RWPE2 (cell line): ENCODE results near the gene SRGAP1.
A peak's percentile ranks its signal among the peaks of the same experiment; 100 is the strongest.
"Not testable (repeated sequence)": the region's sequence is repeated elsewhere in the genome, so short reads cannot be mapped to it uniquely, and the experiment has no call there.

Experiments used
- ATAC-seq: fragments of 200-7000 bp; cut with Tn5 transposase; 3 replicates; pipeline ENCODE4 v1.9.1; 2021; ENCODE audit warnings: low read depth
- DNase-seq: peaks from one replicate; pipeline ENCODE4 v3.0.0-alpha.2; 2020; ENCODE audit warnings: low spot score
- H3K27ac ChIP-seq: fragments of 450-650 bp; 2 replicates; pipeline ENCODE4 v1.5.1; 2017; ENCODE audit warnings: mild to moderate bottlenecking; ENCODE audit not compliant: poor library complexity, severe bottlenecking
- H3K27me3 ChIP-seq: fragments of 250-450 bp; sonication (Bioruptor Pico); 2 replicates; pipeline ENCODE4 v1.5.1; 2021; ENCODE audit warnings: mild to moderate bottlenecking, moderate library complexity; ENCODE audit not compliant: insufficient read depth, poor library complexity, severe bottlenecking
- H3K36me3 ChIP-seq: fragments of 250-450 bp; sonication (Bioruptor Pico); 2 replicates; pipeline ENCODE4 v1.5.1; 2020; ENCODE audit warnings: low read depth, mild to moderate bottlenecking, moderate library complexity
- H3K4me1 ChIP-seq: fragments of 250-450 bp; sonication (Bioruptor Pico); 2 replicates; pipeline ENCODE4 v1.5.1; 2021; ENCODE audit warnings: mild to moderate bottlenecking, moderate library complexity; ENCODE audit not compliant: insufficient read depth, poor library complexity, severe bottlenecking
- H3K4me3 ChIP-seq: fragments of 250-450 bp; sonication (Bioruptor Pico); 2 replicates; pipeline ENCODE4 v1.5.1; 2021; ENCODE audit warnings: mild to moderate bottlenecking, moderate library complexity; ENCODE audit not compliant: severe bottlenecking
- H3K9me3 ChIP-seq: fragments of 250-450 bp; sonication (Bioruptor Pico); 2 replicates; pipeline ENCODE4 v1.5.1; 2021; ENCODE audit warnings: mild to moderate bottlenecking, moderate library complexity; ENCODE audit not compliant: severe bottlenecking
- CTCF ChIP-seq: fragments of 450-650 bp; IDR thresholded peaks from one replicate; pipeline ENCODE4 v1.5.1; 2017; ENCODE audit warnings: mild to moderate bottlenecking, moderate library complexity; ENCODE audit not compliant: poor library complexity, severe bottlenecking

SRGAP1 gene

GRCh38 chr12:63857771-63858670, 13.5 kb downstream of the SRGAP1 start:
- no peak for DNase-seq
- no peaks in the 10 kb centered on the region for H3K27me3 ChIP-seq
- TF ChIP-seq CTCF, result no peak
- no peak for ATAC-seq
- H3K4me3 ChIP-seq, result no peak overlapping the region
- no peak overlapping the region for H3K27ac ChIP-seq
- peaks cover 23% of the 10 kb centered on the region for H3K4me1 ChIP-seq
- H3K9me3 ChIP-seq, result no peaks in the 10 kb centered on the region
- peaks cover 11% of the 10 kb centered on the region for H3K36me3 ChIP-seq

GRCh38 chr12:63859880-63860279, 15.4 kb downstream of the SRGAP1 start:
- H3K36me3 ChIP-seq, result peaks cover 11% of the 10 kb centered on the region
- ATAC-seq, H3K9me3 ChIP-seq, DNase-seq, H3K4me3 ChIP-seq, H3K27me3 ChIP-seq, H3K27ac ChIP-seq: not testable (repeated sequence)
- H3K4me1 ChIP-seq, result peaks cover 35% of the 10 kb centered on the region

- H3K36me3 ChIP-seq, result peaks cover 10% of the 10 kb centered on the region
- no peak for TF ChIP-seq CTCF
- ATAC-seq, result peak; percentile 57
- no peak for DNase-seq
- H3K4me3 ChIP-seq, result no peak overlapping the region
- H3K27me3 ChIP-seq, result no peaks in the 10 kb centered on the region
- H3K27ac ChIP-seq, result peak overlapping the region; percentile 47
- H3K4me1 ChIP-seq, result peaks cover 35% of the 10 kb centered on the region
- H3K9me3 ChIP-seq, result no peaks in the 10 kb centered on the region
These were observed 17.9 kb downstream of the SRGAP1 start for GRCh38 chr12:63862187-63862968.

GRCh38 chr12:63862969-63863230, 18.4 kb downstream of the SRGAP1 start:
- TF ChIP-seq CTCF, result no peak
- Histone ChIP-seq H3K4me1 (peaks cover 33% of the 10 kb centered on the region), H3K27ac (peak overlapping the region; percentile 47), H3K36me3 (peaks cover 10% of the 10 kb centered on the region), H3K4me3 (no peak overlapping the region), H3K27me3 (no peaks in the 10 kb centered on the region), H3K9me3 (no peaks in the 10 kb centered on the region)
- ATAC-seq (no peak), DNase-seq (no peak)

- ATAC-seq, result peak; percentile 68
- Histone ChIP-seq H3K4me1 (peaks cover 33% of the 10 kb centered on the region), H3K9me3 (no peaks in the 10 kb centered on the region), H3K4me3 (no peak overlapping the region), H3K27me3 (no peaks in the 10 kb centered on the region), H3K27ac (peak overlapping the region; percentile 47), H3K36me3 (peaks cover 7% of the 10 kb centered on the region)
- no peak for TF ChIP-seq CTCF
- no peak for DNase-seq
These were observed 19.4 kb downstream of the SRGAP1 start for GRCh38 chr12:63863658-63864453.
